Adrenal gland (tissue), 12 donors: ENCODE measurements around the gene AJM1. TPM values are rescaled to one million over a fixed set of nuclear protein-coding genes. Genes with fewer than 3 reads are reported as not detected.
"Not testable (repeated sequence)": the region's sequence is repeated elsewhere in the genome, so short reads cannot be mapped to it uniquely, and the experiment has no call there.

ENCODE experiments used
- DNase-seq, 7 donors: peaks; one replicate each; pipeline ENCODE4 v3.0.0-alpha.2; 2019 to 2020
- H3K27ac ChIP-seq, 5 donors: fragments of 200-600 bp; sonication (generic) in 4 of 5; 1 replicate in 3 of 5; 2 replicates in 2 of 5; pipeline versions ENCODE4 v1.5.1 to v1.8.0; 2016 to 2020; ENCODE audit warnings: mild to moderate bottlenecking in 1 of 5
- H3K27me3 ChIP-seq: fragments of 200-600 bp; 2 replicates; pipeline ENCODE4 v1.8.0; 2021
- H3K36me3 ChIP-seq, 2 donors: fragments of 200-600 bp; replicated peaks in 1 of 2; 1 replicate in 1 of 2; 2 replicates in 1 of 2; pipeline versions ENCODE4 v1.5.1 to v1.8.0; 2018 to 2022
- H3K4me1 ChIP-seq, 2 donors: fragments of 200-600 bp; replicated peaks in 1 of 2; 1 replicate in 1 of 2; 2 replicates in 1 of 2; pipeline versions ENCODE4 v1.5.1 to v1.8.0; 2018 to 2021
- H3K4me3 ChIP-seq, 4 donors: fragments of 200-600 bp; sonication (generic) in 3 of 4; one replicate each; pipeline ENCODE4 v1.5.1; 2016 to 2018
- H3K9me3 ChIP-seq, 3 donors: fragments of 200-600 bp; sonication (generic) in 1 of 3; replicated peaks in 1 of 3; 1 replicate in 2 of 3; 2 replicates in 1 of 3; pipeline versions ENCODE4 v1.5.1 to v1.8.0; 2016 to 2021
- POLR2A ChIP-seq, 2 donors: fragments of 450-650 bp; IDR thresholded peaks; one replicate each; pipeline ENCODE4 v1.6.1; 2017; ENCODE audit warnings: antibody characterized with exemption in 2 of 2, mild to moderate bottlenecking in 2 of 2, moderate library complexity in 1 of 2
- WGBS, 4 donors: extraction: QIAGEN DNeasy Blood & Tissue Kit in 2 of 4; methylation state at CpG; one replicate each; pipeline versions ENCODE4 v1.1.5 to v1.1.7; 2013 to 2017; 5-methylcytosine and 5-hydroxymethylcytosine counted together
- intact Hi-C, 2 donors: fragments of 100-400 bp; cut with DNase I; formaldehyde crosslinking; loops; one replicate each; pipeline versions ENCODE4 v1.14.1 to v1.15.0; 2022 to 2023
- polyA plus RNA-seq, 3 donors: library from polyadenylated mRNA; stranded (reverse); fragments of 200-250 nt in 2 of 3; fragments of 350-450 nt in 1 of 3; fragmentation: Illumina TruSeq in 1 of 3; extraction: RNeasy Lipid Tissue Mini Kit (QIAGEN cat#74804) in 1 of 3; gene quantifications; one replicate each; pipeline ENCODE4 v1.2.3, GENCODE V29; 2013 to 2014
- total RNA-seq, 9 donors: library from RNA; depleted of rRNA in 4 of 9; stranded (reverse); fragments of >200 nt in 4 of 9; fragments of 120-200 nt in 1 of 9; fragmentation: NEBNext Ultra II Directional in 1 of 9; extraction: Animal tissue kit (Norgen Biotek cat#: 25700) in 1 of 9; gene quantifications; one replicate each; pipeline versions ENCODE4 v1.1.0 to v1.2.4, GENCODE V29; 2013 to 2023
- TF ChIP-seq, protein P1 (sequence below), 6 experiments: fragments of 450-650 bp in 4 of 6; fragments of 200-600 bp in 2 of 6; sonication (generic) in 1 of 6; IDR thresholded peaks; 1 replicate in 5 of 6; 2 replicates in 1 of 6; pipeline versions ENCODE4 v1.5.1 to v1.8.0; 2016 to 2021; ENCODE audit warnings: antibody characterized with exemption in 6 of 6, mild to moderate bottlenecking in 2 of 6, moderate library complexity in 1 of 6
- donor health status: healthy with polysubstance abuse.
- donor health status: Bipolar disorder and iron deficiency.
- donor health status: DM: yes; HTN: yes; CAD: no.
- donor health status: DM: no; HTN: no; CAD: no.
- donor health status: DM: no; HTN: no; CAD: no.
- donor health status: DM: yes; HTN: yes; CAD: no.

AJM1 gene
- total and polyA plus RNA-seq, 12 donors: 0.33 to 13.7 (median 3.3) TPM

GRCh38 chr9:136876476-136876875 lies 34.2 kb downstream of the AJM1 start:
- H3K4me3 ChIP-seq: no peak overlapping the region
- H3K36me3 ChIP-seq: no peaks in the 10 kb centered on the region
- no peak for TF ChIP-seq POLR2A (IDR thresholded peaks at IDR 0.05)
- TF ChIP-seq, protein P1, sequence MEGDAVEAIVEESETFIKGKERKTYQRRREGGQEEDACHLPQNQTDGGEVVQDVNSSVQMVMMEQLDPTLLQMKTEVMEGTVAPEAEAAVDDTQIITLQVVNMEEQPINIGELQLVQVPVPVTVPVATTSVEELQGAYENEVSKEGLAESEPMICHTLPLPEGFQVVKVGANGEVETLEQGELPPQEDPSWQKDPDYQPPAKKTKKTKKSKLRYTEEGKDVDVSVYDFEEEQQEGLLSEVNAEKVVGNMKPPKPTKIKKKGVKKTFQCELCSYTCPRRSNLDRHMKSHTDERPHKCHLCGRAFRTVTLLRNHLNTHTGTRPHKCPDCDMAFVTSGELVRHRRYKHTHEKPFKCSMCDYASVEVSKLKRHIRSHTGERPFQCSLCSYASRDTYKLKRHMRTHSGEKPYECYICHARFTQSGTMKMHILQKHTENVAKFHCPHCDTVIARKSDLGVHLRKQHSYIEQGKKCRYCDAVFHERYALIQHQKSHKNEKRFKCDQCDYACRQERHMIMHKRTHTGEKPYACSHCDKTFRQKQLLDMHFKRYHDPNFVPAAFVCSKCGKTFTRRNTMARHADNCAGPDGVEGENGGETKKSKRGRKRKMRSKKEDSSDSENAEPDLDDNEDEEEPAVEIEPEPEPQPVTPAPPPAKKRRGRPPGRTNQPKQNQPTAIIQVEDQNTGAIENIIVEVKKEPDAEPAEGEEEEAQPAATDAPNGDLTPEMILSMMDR (IDR thresholded peaks at IDR 0.05): no peak
- no peaks in the 10 kb centered on the region for H3K4me1 ChIP-seq
- no peak overlapping the region for H3K27ac ChIP-seq
- WGBS, 4 donors: 78 to 89% (median 82%) methylated on average over 5 of the region's 5 CpGs
- DNase-seq: no peak
- H3K9me3 ChIP-seq: no peaks in the 10 kb centered on the region
- no peaks in the 10 kb centered on the region for H3K27me3 ChIP-seq
- intact Hi-C loops: no loop called here

DNA sequence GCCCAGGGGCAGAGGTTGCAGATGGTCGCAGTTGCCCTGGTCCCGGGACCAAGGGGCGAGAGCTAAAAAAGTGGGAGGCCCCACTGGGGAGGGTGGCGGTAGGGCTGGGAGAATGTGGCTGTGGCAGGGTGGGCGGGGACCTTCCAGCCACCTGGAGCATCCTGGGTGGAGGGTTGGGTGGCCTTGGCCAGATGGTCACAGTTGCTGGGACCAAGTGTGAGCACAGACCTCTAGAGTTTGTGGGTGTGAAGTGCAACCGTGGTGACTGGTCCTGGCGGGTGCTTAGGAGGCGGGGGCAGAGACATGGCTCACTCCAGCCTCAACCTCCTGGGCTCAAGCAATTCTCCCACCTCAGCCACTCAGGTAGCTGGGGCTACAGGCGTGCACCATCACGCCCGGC lies 38.4 kb downstream of the AJM1 start:
- TF ChIP-seq, protein P1 (IDR thresholded peaks at IDR 0.05): no peak
- no peak for TF ChIP-seq POLR2A (IDR thresholded peaks at IDR 0.05)
- intact Hi-C loops: loop anchor here in 1 of 2 donors (10.0 kb wide), 1 partner anchor 64 kb away; the partner anchor contains the start of genes C8G and FBXW5
- Histone ChIP-seq H3K36me3 (no peaks in the 10 kb centered on the region), H3K9me3 (no peaks in the 10 kb centered on the region), H3K4me3 (no peak overlapping the region), H3K27me3 (no peaks in the 10 kb centered on the region), H3K27ac (no peak overlapping the region), H3K4me1 (peaks cover 8 to 10% of the 10 kb centered on the region in 2 donors)
- WGBS, 4 donors: 80 to 87% (median 81%) methylated on average over 9 to 11 of the region's 11 CpGs
- peak in 1 of 7 donors; percentile 18 for DNase-seq

DNA sequence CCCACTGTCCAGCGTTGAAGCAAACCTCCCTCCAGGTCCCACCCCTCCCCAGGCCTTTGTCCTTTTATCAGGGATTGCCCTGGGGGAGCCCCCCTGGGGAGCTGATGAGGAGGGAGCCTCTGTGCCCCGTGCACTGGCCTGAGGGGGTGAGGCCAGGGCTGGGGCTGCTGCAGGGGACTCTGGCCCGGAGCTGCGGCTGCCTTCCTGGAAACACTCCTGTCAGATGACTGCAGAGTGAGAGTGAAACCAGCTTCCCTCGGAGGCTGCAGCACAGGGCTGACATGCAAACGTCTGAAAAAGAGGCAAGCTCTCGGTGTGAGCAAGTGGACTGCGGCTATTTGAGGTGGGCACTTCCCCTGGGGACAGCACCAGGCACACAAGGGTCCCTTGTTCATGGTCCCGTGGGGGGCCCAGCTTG lies 39.4 kb downstream of the AJM1 start:
- Histone ChIP-seq H3K4me1 (peaks cover 8 to 12% of the 10 kb centered on the region in 2 donors), H3K36me3 (no peaks in the 10 kb centered on the region), H3K27ac (peak overlapping the region in 3 of 5 donors; percentile 46 to 87 (median 81)), H3K27me3 (no peaks in the 10 kb centered on the region), H3K4me3 (peak overlapping the region in 1 of 4 donors; percentile 55), H3K9me3 (no peaks in the 10 kb centered on the region)
- intact Hi-C loops: loop anchor here in 1 of 2 donors (10.0 kb wide), 1 partner anchor 63 kb away; the partner anchor contains the start of genes C8G and FBXW5
- WGBS, 4 donors: 26 to 40% (median 32%) methylated on average over 8 to 9 of the region's 9 CpGs; no CpG with 5 or more reads in 1 of the 4 donors
- TF ChIP-seq, protein P1 (IDR thresholded peaks at IDR 0.05): no peak
- no peak for TF ChIP-seq POLR2A (IDR thresholded peaks at IDR 0.05)
- peak in 1 of 7 donors; percentile 24 for DNase-seq

- WGBS, 4 donors: 33 to 48% (median 40%) methylated on average over 7 to 19 of the region's 19 CpGs
- TF ChIP-seq, protein P1 (IDR thresholded peaks at IDR 0.05): no peak
- peak in 1 of 2 donors; percentile 50 for TF ChIP-seq POLR2A (IDR thresholded peaks at IDR 0.05)
- Histone ChIP-seq H3K36me3 (no peaks in the 10 kb centered on the region), H3K27me3 (no peaks in the 10 kb centered on the region), H3K9me3 (no peaks in the 10 kb centered on the region), H3K4me1 (peaks cover 15% of the 10 kb centered on the region in 2 donors), H3K27ac (peak overlapping the region in 3 of 5 donors; percentile 46 to 87 (median 81)), H3K4me3 (peak overlapping the region in 1 of 4 donors; percentile 55)
- peak; percentile 70 to 96 (median 93) for DNase-seq
- intact Hi-C loops: loop anchor here in 1 of 2 donors (10.0 kb wide), 1 partner anchor 62 kb away; the partner anchor contains the start of genes C8G and FBXW5
These were observed 40.0 kb downstream of the AJM1 start for GRCh38 chr9:136882109-136882946.

DNA sequence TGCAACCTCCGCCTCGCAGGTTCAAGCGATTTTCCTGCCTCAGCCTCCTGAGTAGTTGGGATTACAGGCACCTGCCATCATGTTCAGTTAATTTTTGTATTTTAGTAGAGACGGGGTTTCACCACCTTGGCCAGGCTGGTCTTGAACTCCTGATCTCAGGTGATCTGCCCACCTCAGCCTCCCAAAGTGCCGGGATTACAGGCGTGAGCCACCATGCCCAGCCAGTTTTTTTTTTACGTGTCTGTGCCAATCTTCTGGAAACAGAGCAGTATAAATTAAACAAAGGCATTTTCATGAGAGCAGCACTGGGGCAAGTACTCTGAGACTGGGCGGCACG lies 40.6 kb downstream of the AJM1 start:
- H3K4me1 ChIP-seq: peaks cover 16 to 20% of the 10 kb centered on the region in 2 donors
- not testable (repeated sequence) for DNase-seq, H3K9me3 ChIP-seq, H3K36me3 ChIP-seq, H3K4me3 ChIP-seq, H3K27me3 ChIP-seq
- 54 to 76% (median 59%) methylated on average over 9 of the region's 9 CpGs for WGBS, 4 donors
- peak overlapping the region in 3 of 5 donors; percentile 46 to 87 (median 81) for H3K27ac ChIP-seq
- intact Hi-C loops: loop anchor here in 1 of 2 donors (10.0 kb wide), 1 partner anchor 62 kb away; the partner anchor contains the start of genes C8G and FBXW5

DNA sequence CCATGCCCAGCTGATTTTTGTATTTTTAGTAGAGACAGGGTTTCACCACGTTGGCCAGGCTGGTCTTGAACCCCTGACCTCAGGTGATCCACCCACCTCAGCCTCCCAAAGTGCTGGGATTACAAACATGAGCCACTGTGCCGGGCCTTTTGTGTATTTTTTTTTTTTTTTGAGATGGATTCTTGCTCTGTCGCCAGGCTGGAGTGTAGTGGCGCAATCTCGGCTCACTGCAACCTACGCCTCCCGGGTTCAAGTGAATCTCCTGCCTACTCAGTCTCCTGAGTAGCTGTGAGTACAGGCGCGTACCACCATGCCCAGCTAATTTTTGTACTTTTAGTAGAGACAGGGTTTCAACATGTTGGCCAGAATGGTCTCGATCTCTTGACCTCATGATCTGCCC lies 41.4 kb downstream of the AJM1 start:
- not testable (repeated sequence) for H3K36me3 ChIP-seq, DNase-seq, H3K9me3 ChIP-seq, H3K27me3 ChIP-seq, H3K4me3 ChIP-seq, H3K27ac ChIP-seq
- intact Hi-C loops: loop anchor here in 1 of 2 donors (10.0 kb wide), 1 partner anchor 61 kb away; the partner anchor contains the start of genes C8G and FBXW5
- WGBS, 4 donors: 85 to 88% (median 86%) methylated on average over 10 of the region's 10 CpGs
- H3K4me1 ChIP-seq: peaks cover 16 to 20% of the 10 kb centered on the region in 2 donors
